ENCODE measurements around the gene CROCC2.

Gene CROCC2

GRCh38 chr2:240925191-240925567, 19.0 kb downstream of the CROCC2 start:
- DNase-seq: no peak

- no peak for DNase-seq
These were observed 19.7 kb downstream of the CROCC2 start for GRCh38 chr2:240925568-240926515.

GRCh38 chr2:240926516-240927389, 20.6 kb downstream of the CROCC2 start:
- no peak for DNase-seq

- no peak for DNase-seq
These were observed 21.2 kb downstream of the CROCC2 start for GRCh38 chr2:240927390-240927781.

- no peak for DNase-seq
These were observed 22.6 kb downstream of the CROCC2 start for GRCh38 chr2:240928476-240929363.

- DNase-seq: no peak
These were observed 23.4 kb downstream of the CROCC2 start for GRCh38 chr2:240929364-240930095.

- DNase-seq: no peak
These were observed 24.0 kb downstream of the CROCC2 start for GRCh38 chr2:240930096-240930630.

- no peak for DNase-seq
These were observed 24.6 kb downstream of the CROCC2 start for GRCh38 chr2:240930631-240931318.

GRCh38 chr2:240931319-240931949, 25.3 kb downstream of the CROCC2 start:
- no peak for DNase-seq

GRCh38 chr2:240932001-240932723, 26.0 kb downstream of the CROCC2 start:
- no peak for DNase-seq

GRCh38 chr2:240932724-240933047, 26.6 kb downstream of the CROCC2 start:
- DNase-seq: no peak

GRCh38 chr2:240933048-240933965, 27.2 kb downstream of the CROCC2 start:
- no peak for DNase-seq

GRCh38 chr2:240933966-240934700, 28.0 kb downstream of the CROCC2 start:
- no peak for DNase-seq

GRCh38 chr2:240934701-240935102, 28.6 kb downstream of the CROCC2 start:
- DNase-seq: no peak

GRCh38 chr2:240935103-240935876, 29.2 kb downstream of the CROCC2 start:
- DNase-seq: no peak

- no peak for DNase-seq
These were observed 30.0 kb downstream of the CROCC2 start for GRCh38 chr2:240936106-240936505.

- DNase-seq: no peak
These were observed 39.9 kb downstream of the CROCC2 start for GRCh38 chr2:240946046-240946445.
